Measurements from ENCODE around the gene SHISA8.

GRCh38 chr22:41914611-41915034 is 251 bp downstream of the SHISA8 start:
- TF ChIP-seq BHLHE40 (IDR thresholded peaks at IDR 0.05; ENCODE audit: borderline replicate concordance) (no peak), ZNF384 (IDR thresholded peaks at IDR 0.05) (no peak), SUZ12 (IDR thresholded peaks at IDR 0.05) (no peak), FOXA1 (IDR thresholded peaks at IDR 0.05) (no peak), TARDBP (IDR thresholded peaks at IDR 0.05) (no peak), PKNOX1 (IDR thresholded peaks at IDR 0.05) (no peak), NFRKB (IDR thresholded peaks at IDR 0.05) (no peak), SP1 (IDR thresholded peaks at IDR 0.05) (no peak), ARNT (IDR thresholded peaks at IDR 0.05) (no peak), FOXM1 (IDR thresholded peaks at IDR 0.05; ENCODE audit: borderline replicate concordance) (no peak), HDGF (IDR thresholded peaks at IDR 0.05; ENCODE audit: borderline replicate concordance) (no peak), FOXK2 (IDR thresholded peaks at IDR 0.05) (no peak)

All from HEK293T (cell line).